Measurements from ENCODE around the gene ALDH5A1.

ALDH5A1 gene

DNA sequence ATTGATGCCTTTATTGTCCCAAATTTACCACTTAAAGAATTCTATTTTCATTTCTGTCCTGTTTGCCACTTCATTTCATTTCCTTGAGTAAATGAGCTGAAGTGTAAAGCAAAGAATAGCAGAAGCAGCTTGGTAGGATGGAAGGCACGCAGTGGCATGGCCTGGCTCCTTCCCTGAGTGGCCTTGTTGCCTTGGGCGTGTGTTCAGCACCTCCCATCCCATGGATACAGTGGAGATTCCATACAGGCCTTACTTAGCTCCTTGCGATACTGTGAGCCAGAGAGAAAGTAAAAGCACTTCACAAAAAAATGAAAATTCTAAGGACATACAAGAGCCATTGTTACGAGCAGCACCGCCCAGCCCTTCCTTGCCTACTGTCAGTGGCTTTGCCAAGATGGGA is 39.6 kb downstream of the ALDH5A1 start:
- no peak for DNase-seq

DNA sequence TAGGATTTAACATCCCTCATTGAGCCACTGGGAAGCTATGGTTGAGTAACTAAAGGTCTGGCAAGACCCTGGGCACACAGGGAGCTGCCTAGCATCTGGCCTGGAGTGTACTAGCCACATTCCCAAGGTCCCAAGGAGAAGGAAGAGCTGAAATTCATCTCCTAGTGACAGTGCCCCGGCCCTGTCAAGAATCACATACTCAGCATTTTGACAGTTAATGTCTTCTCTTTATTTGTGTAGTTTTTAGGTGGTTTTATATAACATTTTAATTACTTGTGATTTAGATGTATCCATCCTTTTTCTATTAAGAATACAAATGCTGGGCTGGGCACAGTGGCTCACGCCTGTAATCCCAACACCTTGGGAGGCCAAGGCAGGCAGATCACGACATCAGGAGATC is 40.4 kb downstream of the ALDH5A1 start:
- no peak for DNase-seq

DNA sequence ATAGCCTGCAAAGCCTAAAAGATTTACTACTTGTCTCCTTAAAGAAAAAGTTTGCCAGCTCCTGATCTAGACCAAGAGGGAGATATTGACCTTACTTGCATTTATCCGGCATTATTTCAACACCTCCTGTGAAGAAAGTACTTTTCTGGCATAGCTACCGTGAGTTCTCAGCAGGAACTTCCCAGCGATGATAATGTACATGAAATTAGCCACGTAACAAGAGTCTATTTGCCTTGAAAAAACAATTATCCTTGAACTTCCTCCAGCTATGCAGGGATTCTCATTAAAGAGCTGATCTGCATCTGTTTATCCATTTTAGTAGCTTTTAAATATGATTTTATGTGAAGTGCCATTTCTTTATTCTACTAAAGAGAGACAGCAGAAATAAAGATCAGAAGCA is 41.7 kb downstream of the ALDH5A1 start:
- peak; percentile 94 for DNase-seq

DNA sequence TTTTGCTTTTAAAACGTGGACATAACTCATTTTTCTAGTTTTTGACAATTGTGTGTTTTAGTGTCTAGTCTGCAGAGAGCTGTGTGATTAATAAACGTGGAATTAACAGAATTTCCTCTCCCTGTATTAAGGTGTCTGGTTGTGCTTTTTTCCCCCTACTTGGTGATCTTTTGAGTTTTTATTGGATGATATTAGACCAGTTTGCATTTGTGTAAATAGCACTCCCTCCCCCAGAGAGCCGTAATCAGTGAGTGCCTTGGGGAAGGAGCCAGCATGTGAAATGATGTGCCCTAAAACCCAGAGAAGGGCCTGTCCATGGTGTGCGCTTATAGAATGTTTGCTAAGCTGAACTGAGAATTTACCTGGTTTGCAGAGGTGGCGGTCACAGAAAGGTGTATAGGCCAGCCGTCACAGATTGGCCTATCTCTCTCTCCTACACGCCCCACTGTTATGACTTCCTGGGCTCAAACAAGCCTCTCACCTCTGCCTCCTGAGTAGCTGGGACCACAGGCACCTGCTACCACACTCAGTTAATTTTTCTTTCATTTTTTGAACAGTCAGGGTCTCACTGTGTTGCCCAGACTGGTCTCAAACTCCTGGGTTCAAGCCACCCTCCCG is 42.4 kb downstream of the ALDH5A1 start:
- peak; percentile 75 for DNase-seq

DNA sequence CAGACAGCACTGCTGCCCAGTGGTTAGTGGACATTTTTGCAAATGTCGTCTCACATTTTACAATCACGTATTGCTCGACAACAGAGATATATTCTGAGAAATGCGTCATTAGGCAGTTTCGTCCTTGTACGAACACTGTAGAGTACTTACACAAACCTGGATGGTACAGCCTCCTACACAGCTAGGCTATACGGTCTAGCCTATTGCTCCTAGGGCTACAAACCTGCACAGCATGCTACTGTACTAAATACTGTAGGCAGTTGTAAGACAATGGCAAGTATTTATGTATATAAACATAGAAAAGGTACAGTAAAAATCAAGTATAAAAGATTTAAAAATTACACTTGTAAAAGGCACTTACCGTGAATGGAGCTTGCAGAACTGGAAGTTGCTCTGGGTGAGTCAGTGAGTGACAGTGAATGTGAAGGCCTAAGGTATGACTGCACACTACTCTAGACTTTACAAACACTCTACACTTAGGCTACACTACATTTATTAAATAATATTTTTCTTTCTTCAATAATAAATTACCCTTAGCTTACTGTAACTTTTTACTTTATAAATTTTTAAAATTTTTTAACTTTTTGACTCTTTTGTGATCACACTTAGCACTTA is 43.1 kb downstream of the ALDH5A1 start:
- no peak for DNase-seq

DNA sequence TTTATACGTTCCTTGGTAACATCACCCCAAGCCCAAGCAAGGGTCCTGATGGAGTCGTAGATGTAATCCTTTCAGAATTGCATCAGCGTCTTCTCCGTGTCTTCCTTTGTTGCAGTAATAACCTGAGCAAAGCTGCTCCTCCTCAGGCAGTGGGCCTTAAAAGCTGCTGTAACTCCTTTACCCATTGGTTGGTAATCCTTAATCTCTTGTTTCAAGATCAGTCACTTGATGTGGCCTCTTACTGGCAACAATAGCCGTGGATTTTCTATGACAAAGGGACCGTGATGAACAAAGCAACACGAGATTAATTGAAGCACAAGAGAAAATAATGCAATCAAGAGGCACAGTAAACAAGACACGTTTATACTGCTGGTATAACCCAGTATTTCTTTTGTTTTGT is 44.6 kb downstream of the ALDH5A1 start:
- DNase-seq = no peak

DNA sequence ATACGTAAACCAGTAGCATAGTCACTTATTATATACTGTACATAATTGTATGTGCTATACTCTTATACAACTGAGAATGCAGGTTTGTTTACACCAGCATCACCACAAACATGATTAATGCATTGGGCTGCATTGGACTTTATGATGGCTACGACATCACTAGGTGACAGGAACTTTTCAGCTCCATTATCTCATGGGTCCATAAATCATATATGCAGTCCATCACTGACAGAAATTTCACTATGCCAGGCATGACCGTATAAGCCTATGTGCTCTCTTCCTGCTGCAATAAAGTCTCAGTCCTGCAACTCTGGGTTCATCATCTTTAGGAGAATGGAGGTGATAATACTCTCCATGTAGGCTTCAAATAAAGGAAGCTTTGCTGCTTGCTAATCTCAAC is 45.4 kb downstream of the ALDH5A1 start:
- no peak for DNase-seq

DNA sequence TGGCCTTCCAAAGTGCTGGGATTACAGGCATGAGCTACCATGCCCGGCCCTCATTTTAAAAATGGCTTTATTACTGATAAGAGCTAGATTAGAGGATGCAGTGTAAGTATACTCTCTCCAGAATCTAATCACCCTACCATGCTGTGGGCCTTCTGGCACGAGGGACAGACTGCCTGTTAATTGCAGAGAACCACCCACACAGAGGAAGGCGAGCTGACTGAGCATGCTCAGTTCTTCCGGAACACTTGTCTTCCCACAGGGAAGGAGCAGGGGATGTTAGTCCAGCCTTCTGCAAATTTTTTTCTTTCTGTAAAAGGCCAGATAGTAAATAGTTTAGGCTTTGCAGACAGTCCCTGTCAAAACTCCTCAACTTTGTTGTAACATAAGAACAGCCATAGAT is 48.9 kb downstream of the ALDH5A1 start:
- DNase-seq = peak; percentile 33

DNA sequence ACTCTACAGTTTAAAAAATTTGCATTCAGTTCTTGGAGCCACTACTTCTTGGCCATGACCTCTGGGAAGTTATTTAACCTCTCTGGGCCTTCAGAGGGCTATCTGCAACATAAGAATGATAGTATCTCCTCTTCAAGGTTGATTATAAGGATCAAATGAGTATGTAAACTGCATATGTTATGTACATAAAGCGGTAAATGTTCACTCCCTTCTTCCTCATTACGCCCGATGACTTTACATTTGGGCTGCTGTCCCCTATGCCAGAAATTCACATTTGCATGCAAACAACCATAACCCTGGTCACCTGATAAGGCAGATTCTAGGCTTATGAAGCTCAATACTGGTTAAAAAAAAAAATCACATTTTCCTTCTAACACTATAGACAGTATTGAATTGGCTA is 50.4 kb downstream of the ALDH5A1 start:
- no peak for DNase-seq

DNA sequence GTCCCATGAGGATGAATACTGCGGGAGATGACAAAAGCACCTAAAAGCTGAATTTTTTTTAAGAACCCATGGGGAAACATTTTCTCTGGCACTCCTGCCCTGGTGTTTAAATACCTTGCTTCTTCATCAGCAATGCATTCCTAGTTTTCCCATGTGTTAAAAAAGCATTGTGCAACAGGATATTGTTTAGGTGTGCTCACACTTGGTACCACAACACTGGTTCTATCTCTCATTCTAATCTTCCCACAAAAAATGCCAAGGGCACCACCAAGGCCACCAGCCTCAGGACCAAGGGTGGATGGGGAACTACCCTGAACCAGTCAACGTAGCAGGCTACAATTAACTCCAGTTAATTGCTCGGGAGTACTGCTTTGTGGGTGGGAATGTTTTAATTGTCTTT is 50.9 kb downstream of the ALDH5A1 start:
- no peak for DNase-seq

DNA sequence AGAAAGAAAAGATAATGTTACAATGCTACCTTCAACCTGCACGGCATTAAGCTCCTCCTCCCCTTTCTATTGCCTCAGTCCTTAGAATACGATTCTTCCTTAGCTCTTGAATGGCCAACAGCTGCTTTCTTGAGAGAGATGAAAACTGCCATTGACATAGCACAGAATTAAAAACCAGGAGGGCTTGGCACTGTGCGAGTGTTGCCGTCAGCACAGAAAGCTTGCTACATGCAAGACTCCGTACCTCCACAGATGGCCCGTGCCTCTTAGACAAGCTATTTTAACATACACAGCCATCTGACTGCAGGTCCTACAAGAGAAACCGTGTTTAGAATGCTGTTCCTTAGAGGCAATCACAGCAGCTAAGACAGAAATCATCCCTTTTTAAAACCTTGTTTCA is 51.7 kb downstream of the ALDH5A1 start:
- DNase-seq = no peak

DNA sequence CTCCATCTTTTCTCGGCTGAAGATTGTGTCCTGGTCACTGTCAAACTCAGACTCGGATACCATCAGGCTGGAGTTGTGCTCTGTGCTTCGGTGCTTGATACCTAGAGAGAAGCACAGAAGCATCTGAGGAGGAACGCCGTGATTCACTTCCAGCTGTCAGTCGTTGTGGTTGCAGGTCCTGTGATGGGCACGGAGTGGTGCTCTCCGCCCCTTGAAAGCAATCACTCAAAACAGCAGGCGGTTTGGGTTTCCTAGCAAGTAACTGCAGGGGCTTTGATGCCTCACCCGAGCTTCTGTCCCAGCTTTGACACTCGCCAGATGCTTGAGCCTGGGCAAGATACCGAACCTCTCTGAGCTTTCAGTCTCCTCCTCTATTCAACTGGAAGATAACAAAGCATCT is 52.5 kb downstream of the ALDH5A1 start:
- peak; percentile 68 for DNase-seq

DNA sequence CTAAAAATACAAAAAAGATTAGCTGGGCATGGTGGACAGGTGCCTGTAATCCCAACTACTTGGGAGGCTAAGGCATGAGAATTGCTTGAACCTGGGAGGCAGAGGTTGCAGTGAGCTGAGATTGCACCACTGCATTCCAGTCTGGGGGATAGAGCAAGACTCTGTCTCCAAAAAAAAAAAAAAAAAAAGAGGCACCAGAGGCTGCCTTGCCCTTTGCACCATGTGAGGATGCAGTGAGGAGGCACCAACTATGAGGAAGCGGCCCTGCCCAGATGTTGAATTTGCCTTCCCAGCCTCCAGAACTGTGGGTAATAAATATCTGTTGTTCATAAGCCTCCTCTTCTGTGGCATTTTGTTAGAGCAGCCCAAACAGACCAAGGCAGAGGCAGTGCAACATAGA is 54.4 kb downstream of the ALDH5A1 start:
- no peak for DNase-seq

DNA sequence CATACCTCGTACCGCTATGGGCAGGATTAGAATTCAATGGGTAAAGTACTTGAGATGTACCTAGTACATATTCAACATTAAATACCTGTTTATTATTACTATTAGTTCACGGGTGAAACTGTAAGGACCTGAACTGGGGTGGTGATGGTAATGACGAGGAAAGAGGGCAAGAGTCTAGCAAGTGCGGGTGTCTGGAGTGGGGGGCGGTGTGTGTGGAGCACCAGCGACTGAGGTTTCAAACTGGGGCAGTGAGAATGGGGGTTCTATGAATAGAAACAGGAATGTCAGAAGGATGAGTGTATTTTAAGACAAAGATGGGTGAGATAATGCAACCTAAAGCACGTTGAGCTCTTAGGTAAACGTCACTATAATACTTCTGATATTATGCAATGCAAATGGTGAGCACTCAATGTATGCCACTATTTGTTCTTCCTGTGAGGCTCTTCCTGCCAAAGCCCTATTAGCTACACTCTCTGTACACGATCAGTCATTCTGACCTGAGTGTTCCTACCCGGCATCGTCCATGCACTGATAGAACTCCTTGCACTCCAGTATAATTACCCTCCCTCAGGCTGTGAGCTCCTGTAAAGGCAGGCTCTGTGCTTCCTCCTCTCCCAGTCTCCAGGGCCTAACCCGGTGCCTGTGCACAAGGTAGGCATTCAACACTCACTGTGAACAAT is 55.0 kb downstream of the ALDH5A1 start:
- peak; percentile 69 for DNase-seq

DNA sequence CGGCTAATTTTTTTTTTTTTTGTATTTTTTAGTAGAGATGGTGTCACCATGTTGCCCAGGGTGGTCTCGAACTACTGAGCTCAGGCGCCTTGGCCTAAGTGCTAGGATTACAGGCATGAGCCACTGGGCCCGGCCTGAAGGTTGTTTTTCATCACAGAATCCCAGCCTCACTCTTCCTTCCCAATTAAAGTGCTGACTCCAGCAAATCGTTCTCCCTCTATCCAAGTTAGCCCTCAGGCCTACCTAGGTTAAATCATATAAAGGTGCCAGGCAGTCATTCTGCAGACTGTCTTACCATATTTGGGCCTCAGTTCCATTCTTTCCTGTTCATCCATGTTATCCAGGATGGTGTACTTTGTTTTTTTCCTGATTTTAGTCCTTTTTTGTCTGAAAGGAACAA is 56.4 kb downstream of the ALDH5A1 start:
- no peak for DNase-seq

DNA sequence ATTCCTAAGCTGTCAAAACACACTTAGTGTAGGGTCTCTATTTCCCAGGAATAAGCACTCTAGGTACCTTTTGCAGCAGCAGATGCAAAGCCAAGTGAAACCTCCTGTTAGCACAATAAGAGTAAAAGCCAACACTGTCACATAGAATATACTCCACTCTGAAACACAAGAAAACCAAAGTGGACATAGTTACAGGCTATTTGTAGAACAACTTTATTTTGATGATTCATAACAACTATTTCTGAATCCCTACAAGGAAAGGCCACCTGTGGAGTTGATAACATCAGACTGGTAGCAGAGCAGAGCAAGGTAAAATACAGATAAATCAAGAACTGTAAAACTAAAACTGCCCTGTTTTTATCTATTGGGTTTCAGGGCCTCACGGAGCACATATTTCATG is 59.7 kb downstream of the ALDH5A1 start:
- no peak for DNase-seq

DNA sequence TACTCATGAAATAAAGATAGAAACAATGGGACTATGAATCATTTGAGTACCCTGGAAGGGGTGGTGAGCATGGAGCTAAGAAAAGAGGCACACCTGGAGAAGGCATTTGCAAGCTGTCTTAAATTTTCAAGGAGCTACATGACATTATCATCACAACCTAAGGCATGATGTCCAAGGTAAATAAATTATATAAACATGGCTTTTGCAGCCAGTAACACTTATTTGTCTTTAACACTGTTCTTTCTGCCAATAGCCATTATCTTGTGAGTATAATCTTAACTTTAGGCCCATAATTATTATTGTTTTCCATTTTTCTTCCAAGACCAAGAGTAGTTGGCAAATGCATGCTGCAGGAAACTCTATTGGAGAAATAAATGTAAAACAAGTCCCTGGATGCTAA is 63.7 kb downstream of the ALDH5A1 start:
- DNase-seq = no peak

DNA sequence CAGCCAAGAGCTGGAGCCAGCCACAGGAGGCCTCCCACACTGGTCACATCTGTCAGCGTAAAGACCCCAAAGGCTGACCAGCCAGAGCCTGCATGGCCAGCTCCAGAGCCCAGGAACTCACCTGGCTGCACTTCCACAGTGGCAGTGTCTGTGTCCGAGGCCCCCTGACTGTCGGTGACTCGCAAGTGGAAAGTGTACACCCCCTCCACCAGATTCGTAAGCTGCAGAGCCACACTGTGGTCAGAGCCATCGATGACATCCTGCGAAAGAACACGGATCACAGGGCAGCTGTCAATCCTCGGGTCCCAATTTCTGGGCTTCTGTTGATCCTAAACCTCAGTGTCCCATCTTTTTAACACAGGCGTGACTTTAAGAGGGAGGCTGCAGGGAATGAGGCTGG is 69.3 kb downstream of the ALDH5A1 start:
- no peak for DNase-seq

DNA sequence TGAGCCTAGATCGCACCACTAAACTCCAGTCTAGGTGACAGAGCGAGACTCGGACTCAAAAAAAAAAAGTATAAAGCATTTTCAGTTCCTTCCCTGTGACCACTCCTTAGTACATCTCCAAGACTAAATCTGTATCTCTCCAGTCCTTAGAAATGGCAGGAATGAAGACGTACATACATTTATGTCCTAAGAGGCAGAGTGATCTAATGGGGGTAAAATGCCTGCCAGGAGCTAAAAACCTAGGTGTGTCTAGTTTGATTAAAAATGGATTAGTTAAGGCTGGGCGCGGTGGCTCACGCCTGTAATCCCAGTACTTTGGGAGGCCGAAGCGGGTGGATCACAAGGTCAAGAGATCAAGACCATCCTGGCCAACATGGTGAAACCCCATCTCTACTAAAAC is 70.4 kb downstream of the ALDH5A1 start:
- DNase-seq = no peak

DNA sequence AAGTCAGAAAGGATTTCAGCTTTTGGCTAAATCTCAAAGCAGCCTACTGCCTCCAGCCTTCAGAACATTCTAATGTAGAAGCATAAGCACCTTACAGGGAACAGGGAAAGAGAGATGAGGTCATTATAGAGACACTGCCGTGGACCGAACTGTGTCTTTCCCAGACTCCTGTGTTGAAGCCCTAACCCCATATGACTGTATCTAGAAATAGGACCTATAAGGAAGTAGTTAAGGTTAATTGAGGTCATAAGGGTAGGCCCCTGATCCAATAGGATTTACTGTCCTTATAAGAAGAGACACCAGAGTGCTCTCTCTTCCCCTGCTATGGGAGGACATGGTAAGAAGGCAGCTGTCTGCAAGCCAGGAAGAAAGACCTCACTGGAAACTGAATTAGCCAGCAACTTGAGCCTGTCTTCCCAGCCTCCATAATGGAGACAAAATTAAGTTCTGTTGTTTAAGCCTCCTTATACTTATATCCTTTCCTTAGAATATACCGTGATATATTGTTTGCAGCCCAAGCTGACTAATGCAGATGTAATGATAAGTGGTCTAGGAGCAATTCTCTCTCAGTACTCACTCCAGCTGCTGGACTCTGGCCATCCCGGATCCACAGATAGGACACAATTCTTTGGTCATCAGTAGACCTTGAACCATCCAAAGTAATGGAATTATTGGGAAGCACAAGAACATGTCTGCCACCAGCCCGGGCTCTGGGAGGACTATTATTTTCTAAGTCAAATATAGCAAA is 71.4 kb downstream of the ALDH5A1 start:
- DNase-seq = no peak

DNA sequence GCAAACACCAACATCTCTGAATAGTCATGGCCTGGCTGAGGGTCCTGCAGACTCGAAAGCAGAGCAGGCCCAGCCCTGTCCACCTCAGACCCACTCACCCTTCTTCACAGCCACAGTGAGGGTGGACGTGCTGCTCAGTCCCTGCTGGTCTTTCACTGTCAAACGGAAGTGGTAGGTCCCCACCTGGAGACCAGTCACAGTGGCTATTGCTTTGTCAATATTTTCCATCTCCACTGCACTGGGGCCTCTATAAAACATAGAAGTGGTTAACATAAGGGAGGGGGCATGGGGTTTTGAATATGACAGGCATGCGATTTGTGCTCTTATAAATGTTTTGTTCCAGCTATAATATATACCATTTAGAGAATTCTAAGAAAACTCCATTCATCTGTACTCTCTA is 73.9 kb downstream of the ALDH5A1 start:
- DNase-seq = no peak

DNA sequence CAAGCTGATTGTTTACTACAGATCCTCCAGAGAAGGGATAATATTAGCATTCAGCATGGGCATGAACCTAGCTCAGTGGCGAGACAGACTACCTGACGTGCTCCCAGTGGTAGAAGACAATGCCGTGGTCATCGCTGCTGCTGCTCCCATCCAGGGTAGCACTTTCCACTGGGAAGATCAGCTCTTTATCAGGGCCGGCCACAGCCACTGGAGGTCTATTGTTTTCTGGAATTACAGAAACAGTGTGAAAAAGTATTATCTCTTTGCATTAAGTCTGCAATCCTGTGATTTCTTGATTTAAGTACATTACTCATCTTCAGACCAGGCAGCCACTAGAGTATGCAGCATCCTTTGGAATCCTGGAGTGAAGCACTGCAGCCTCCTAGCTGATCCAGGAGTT is 75.0 kb downstream of the ALDH5A1 start:
- no peak for DNase-seq

DNA sequence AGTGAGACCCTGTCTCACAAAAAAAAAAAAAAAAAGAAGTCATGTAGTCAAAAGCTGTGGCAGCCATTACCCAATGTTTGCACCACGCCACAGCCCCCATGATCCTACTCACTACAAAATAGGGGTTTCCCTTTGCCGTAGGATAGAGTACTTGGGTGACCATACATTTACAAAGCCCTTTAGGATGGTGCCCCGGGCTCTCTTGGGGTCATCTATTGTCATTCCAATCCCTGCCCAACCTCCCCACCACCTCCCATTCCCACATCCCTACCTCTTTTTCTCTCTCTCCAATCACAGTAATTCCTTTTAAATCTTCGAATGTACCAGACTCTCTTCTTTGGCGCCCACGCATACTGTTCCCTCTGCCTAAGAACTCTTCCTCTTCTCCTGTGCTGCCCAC is 76.6 kb downstream of the ALDH5A1 start:
- no peak for DNase-seq

DNA sequence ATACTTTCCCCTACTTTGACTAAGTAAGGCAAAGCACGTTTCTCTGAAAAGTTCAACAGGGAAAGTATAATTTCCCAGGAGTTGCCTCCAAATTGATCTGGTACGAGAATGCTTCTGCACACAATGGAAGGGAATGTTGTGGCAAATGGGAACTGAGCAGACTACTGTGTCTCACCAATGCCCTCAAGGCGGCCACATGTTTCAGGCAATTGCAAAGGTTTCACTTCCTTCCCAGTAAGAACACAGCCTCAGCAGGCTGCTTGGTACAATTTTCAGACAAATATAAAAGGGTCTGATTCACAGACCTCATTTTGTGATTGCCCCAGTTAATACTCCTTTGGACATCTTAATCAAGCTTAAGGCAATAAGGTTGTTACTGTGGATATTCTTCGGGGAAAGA is 80.0 kb downstream of the ALDH5A1 start:
- peak; percentile 70 for DNase-seq
